HG02840 (cell line): ENCODE measurements around the gene SPTY2D1.
"Not testable (repeated sequence)": the region's sequence is repeated elsewhere in the genome, so short reads cannot be mapped to it uniquely, and the experiment has no call there.

Experiments used
- ATAC-seq: cut with Tn5 transposase; IDR thresholded peaks from one replicate; pipeline ENCODE4 v1.9.1; 2021; ENCODE audit warnings: mild to moderate bottlenecking, moderate library complexity, moderate number of reproducible peaks; ENCODE audit not compliant: unreplicated experiment, low FRiP score

SPTY2D1 gene

GRCh38 chr11:18618342-18619025 lies 15.7 kb downstream of the SPTY2D1 start:
- no peak for ATAC-seq

- ATAC-seq: no peak
Measured at GRCh38 chr11:18617688-18618341, 16.3 kb downstream of the SPTY2D1 start.

GRCh38 chr11:18615628-18616392 lies 18.3 kb downstream of the SPTY2D1 start:
- ATAC-seq: peak; percentile 93

- no peak for ATAC-seq
Measured at GRCh38 chr11:18614667-18615066, 19.5 kb downstream of the SPTY2D1 start.

GRCh38 chr11:18612394-18612793 lies 21.7 kb downstream of the SPTY2D1 start:
- no peak for ATAC-seq

- no peak for ATAC-seq
Measured at GRCh38 chr11:18611196-18611595, 22.9 kb downstream of the SPTY2D1 start.

GRCh38 chr11:18608376-18608775 lies 25.8 kb downstream of the SPTY2D1 start:
- ATAC-seq: no peak

GRCh38 chr11:18600915-18601569 lies 33.1 kb downstream of the SPTY2D1 start:
- ATAC-seq: no peak

GRCh38 chr11:18599739-18600230 lies 34.4 kb downstream of the SPTY2D1 start, which contains the start of gene MISFA:
Gene MISFA (plus strand): TSS chr11:18599789. CDS start chr11:18599929, 140 bp downstream.
- ATAC-seq: no peak

GRCh38 chr11:18594999-18595749 lies 39.0 kb downstream of the SPTY2D1 start:
- no peak for ATAC-seq

GRCh38 chr11:18594088-18594487 lies 40.1 kb downstream of the SPTY2D1 start:
- not testable (repeated sequence) for ATAC-seq

GRCh38 chr11:18590571-18590970 lies 43.6 kb downstream of the SPTY2D1 start:
- ATAC-seq: no peak

GRCh38 chr11:18588297-18589252 lies 45.6 kb downstream of the SPTY2D1 start, which contains the start of gene UEVLD:
Gene UEVLD (minus strand): TSS chr11:18588734. CDS start chr11:18588654, 80 bp downstream.
- ATAC-seq: peak; percentile 69

- ATAC-seq: no peak
Measured at GRCh38 chr11:18581825-18582224, 52.3 kb downstream of the SPTY2D1 start.

- no peak for ATAC-seq
Measured at GRCh38 chr11:18580113-18580766, 53.9 kb downstream of the SPTY2D1 start.

- ATAC-seq: peak; percentile 65
Measured at GRCh38 chr11:18578975-18579598, 55.1 kb downstream of the SPTY2D1 start.

GRCh38 chr11:18575361-18575760 lies 58.8 kb downstream of the SPTY2D1 start:
- no peak for ATAC-seq

GRCh38 chr11:18567081-18567480 lies 67.1 kb downstream of the SPTY2D1 start:
- no peak for ATAC-seq
